ENCODE results near the gene APOA4.

The APOA4 gene

GRCh38 chr11:116798368-116798767 lies 24.7 kb downstream of the APOA4 start:
- no peak for DNase-seq

GRCh38 chr11:116797816-116798215 lies 25.3 kb downstream of the APOA4 start:
- no peak for DNase-seq

- no peak for DNase-seq
These were observed 26.6 kb downstream of the APOA4 start for GRCh38 chr11:116796548-116796947.

- DNase-seq, result no peak
These were observed 28.3 kb downstream of the APOA4 start for GRCh38 chr11:116794851-116795250.

- no peak for DNase-seq
These were observed 29.4 kb downstream of the APOA4 start for GRCh38 chr11:116793772-116794097.

- no peak for DNase-seq
These were observed 30.0 kb downstream of the APOA4 start for GRCh38 chr11:116792869-116793771.

GRCh38 chr11:116792144-116792868 lies 30.8 kb downstream of the APOA4 start:
- no peak for DNase-seq

GRCh38 chr11:116791813-116792143 lies 31.3 kb downstream of the APOA4 start, which contains the start of gene APOA5:
APOA5 (minus strand) TSS chr11:116791879; CDS start chr11:116791860, 19 bp downstream.
- DNase-seq, result no peak

GRCh38 chr11:116791002-116791812 lies 31.9 kb downstream of the APOA4 start:
- peak; percentile 81 for DNase-seq

- no peak for DNase-seq
These were observed 32.7 kb downstream of the APOA4 start for GRCh38 chr11:116790167-116791001.

GRCh38 chr11:116788975-116789374 lies 34.1 kb downstream of the APOA4 start:
- no peak for DNase-seq

- no peak for DNase-seq
These were observed 34.6 kb downstream of the APOA4 start for GRCh38 chr11:116788534-116788933.

- DNase-seq, result peak; percentile 84
These were observed 35.2 kb downstream of the APOA4 start, which contains the start of gene ZPR1 for GRCh38 chr11:116787786-116788486. ZPR1 (minus strand) TSS chr11:116788023; CDS start chr11:116787990, 33 bp downstream.

- DNase-seq, result no peak
These were observed 35.7 kb downstream of the APOA4 start for GRCh38 chr11:116787436-116787785.

- DNase-seq, result no peak
These were observed 36.1 kb downstream of the APOA4 start for GRCh38 chr11:116786966-116787365.

- DNase-seq, result no peak
These were observed 36.8 kb downstream of the APOA4 start for GRCh38 chr11:116786326-116786725.

GRCh38 chr11:116782728-116783127 lies 40.4 kb downstream of the APOA4 start:
- no peak for DNase-seq

- no peak for DNase-seq
These were observed 44.5 kb downstream of the APOA4 start for GRCh38 chr11:116778556-116778955.

GRCh38 chr11:116777056-116777455 lies 46.0 kb downstream of the APOA4 start:
- no peak for DNase-seq

GRCh38 chr11:116776522-116776984 lies 46.6 kb downstream of the APOA4 start:
- no peak for DNase-seq

GRCh38 chr11:116775975-116776374 lies 47.1 kb downstream of the APOA4 start:
- DNase-seq, result no peak

- DNase-seq, result no peak
These were observed 48.4 kb downstream of the APOA4 start for GRCh38 chr11:116774661-116775060.

Data from T-helper 9 cell (primary cell).